Loucy (cell line): ENCODE results near the gene SI.

Experiments used
- H2AFZ ChIP-seq: fragments of 200-600 bp; sonication (generic); 2 replicates; pipeline ENCODE4 v1.6.0; 2016; ENCODE audit warnings: antibody characterized with exemption, mild to moderate bottlenecking, low read length, moderate library complexity
- H3F3A ChIP-seq: fragments of 200-600 bp; 2 replicates; pipeline ENCODE4 v1.6.0; 2016; ENCODE audit warnings: antibody characterized with exemption, low read depth, mild to moderate bottlenecking
- H3K27me3 ChIP-seq: fragments of 200-600 bp; sonication (generic); 2 replicates; pipeline ENCODE4 v1.6.1; 2014; ENCODE audit warnings: low read length, mild to moderate bottlenecking; ENCODE audit not compliant: insufficient read depth, poor library complexity, severe bottlenecking
- H3K36me3 ChIP-seq: fragments of 200-600 bp; sonication (generic); 2 replicates; pipeline ENCODE4 v1.6.1; 2016; ENCODE audit warnings: low read length; ENCODE audit not compliant: insufficient read depth
- H3K4me1 ChIP-seq: fragments of 200-600 bp; sonication (generic); 2 replicates; pipeline ENCODE4 v1.5.1; 2014; ENCODE audit warnings: low read length, mild to moderate bottlenecking; ENCODE audit not compliant: insufficient read depth, poor library complexity, severe bottlenecking
- H3K4me2 ChIP-seq: fragments of 200-600 bp; sonication (generic); 2 replicates; pipeline ENCODE4 v1.6.0; 2014; ENCODE audit warnings: antibody characterized with exemption, low read length, low read depth, mild to moderate bottlenecking; ENCODE audit not compliant: poor library complexity, severe bottlenecking
- H3K4me3 ChIP-seq: fragments of 200-600 bp; sonication (generic); 2 replicates; pipeline ENCODE4 v1.5.1; 2014; ENCODE audit warnings: low read length, mild to moderate bottlenecking, mixed read lengths; ENCODE audit not compliant: poor library complexity, severe bottlenecking
- H3K79me2 ChIP-seq: fragments of 200-600 bp; sonication (generic); 2 replicates; pipeline ENCODE4 v1.6.1; 2014; ENCODE audit warnings: low read length; ENCODE audit not compliant: insufficient read depth
- H3K9ac ChIP-seq: fragments of 200-600 bp; sonication (generic); 2 replicates; pipeline ENCODE4 v1.6.0; 2014; ENCODE audit warnings: mild to moderate bottlenecking, low read depth, low read length, moderate library complexity; ENCODE audit not compliant: poor library complexity, severe bottlenecking
- H3K9me2 ChIP-seq: fragments of 200-600 bp; sonication (generic); replicated peaks from 2 replicates; pipeline ENCODE4 v1.6.1; 2016; ENCODE audit warnings: low read depth, low read length, mixed read lengths
- H3K9me3 ChIP-seq: fragments of 200-600 bp; sonication (generic); 2 replicates; pipeline ENCODE4 v1.6.1; 2014; ENCODE audit warnings: mild to moderate bottlenecking, antibody characterized with exemption, low read length, low read depth; ENCODE audit not compliant: insufficient read depth
- H4K20me1 ChIP-seq: fragments of 200-600 bp; sonication (generic); 2 replicates; pipeline ENCODE4 v1.6.0; 2014; ENCODE audit warnings: antibody characterized with exemption, low read length, mild to moderate bottlenecking; ENCODE audit not compliant: insufficient read depth, poor library complexity, severe bottlenecking
- EZH2phosphoT487 ChIP-seq: fragments of 200-600 bp; IDR thresholded peaks from 2 replicates; pipeline ENCODE4 v1.6.1; 2018; ENCODE audit warnings: antibody characterized with exemption, mild to moderate bottlenecking, moderate library complexity, borderline replicate concordance
- TF ChIP-seq, protein P1 (sequence below): fragments of 200-600 bp; sonication (generic); conservative IDR thresholded peaks from 2 replicates; pipeline ENCODE4 v1.5.1; 2014; ENCODE audit warnings: mild to moderate bottlenecking, antibody characterized with exemption, low read length

Gene SI

DNA sequence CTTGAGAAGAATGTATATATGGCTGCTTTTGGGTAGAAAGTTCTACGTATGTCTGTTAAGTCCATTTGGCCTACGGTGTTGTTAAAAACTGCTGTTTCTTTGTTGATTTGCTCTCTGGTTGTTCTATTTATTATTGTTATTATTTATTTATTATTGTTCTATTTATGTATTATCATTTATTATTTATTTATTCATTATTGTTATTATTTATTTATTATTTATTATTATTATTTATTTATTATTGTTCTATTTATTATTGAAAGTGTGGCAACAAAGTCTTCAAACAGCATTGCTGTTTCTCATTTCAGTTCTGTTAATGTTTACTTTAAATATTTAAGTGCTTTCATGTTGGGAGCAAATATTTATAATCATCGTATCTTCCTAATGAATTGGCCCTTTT lies 66.7 kb downstream of the SI start:
- TF ChIP-seq, protein P1, sequence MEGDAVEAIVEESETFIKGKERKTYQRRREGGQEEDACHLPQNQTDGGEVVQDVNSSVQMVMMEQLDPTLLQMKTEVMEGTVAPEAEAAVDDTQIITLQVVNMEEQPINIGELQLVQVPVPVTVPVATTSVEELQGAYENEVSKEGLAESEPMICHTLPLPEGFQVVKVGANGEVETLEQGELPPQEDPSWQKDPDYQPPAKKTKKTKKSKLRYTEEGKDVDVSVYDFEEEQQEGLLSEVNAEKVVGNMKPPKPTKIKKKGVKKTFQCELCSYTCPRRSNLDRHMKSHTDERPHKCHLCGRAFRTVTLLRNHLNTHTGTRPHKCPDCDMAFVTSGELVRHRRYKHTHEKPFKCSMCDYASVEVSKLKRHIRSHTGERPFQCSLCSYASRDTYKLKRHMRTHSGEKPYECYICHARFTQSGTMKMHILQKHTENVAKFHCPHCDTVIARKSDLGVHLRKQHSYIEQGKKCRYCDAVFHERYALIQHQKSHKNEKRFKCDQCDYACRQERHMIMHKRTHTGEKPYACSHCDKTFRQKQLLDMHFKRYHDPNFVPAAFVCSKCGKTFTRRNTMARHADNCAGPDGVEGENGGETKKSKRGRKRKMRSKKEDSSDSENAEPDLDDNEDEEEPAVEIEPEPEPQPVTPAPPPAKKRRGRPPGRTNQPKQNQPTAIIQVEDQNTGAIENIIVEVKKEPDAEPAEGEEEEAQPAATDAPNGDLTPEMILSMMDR = no peak
- TF ChIP-seq EZH2phosphoT487 = no peak
- H3K27me3 ChIP-seq = no peaks in the 10 kb centered on the region
- H3K36me3 ChIP-seq = no peaks in the 10 kb centered on the region
- no peaks in the 10 kb centered on the region for H3F3A ChIP-seq
- H4K20me1 ChIP-seq = no peaks in the 10 kb centered on the region
- no peak overlapping the region for H3K4me3 ChIP-seq
- H3K9me3 ChIP-seq = no peaks in the 10 kb centered on the region
- H3K9ac ChIP-seq = no peak overlapping the region
- H3K79me2 ChIP-seq = no peaks in the 10 kb centered on the region
- H2AFZ ChIP-seq = no peak overlapping the region
- no peak overlapping the region for H3K4me2 ChIP-seq
- H3K4me1 ChIP-seq = no peaks in the 10 kb centered on the region
- no peaks in the 10 kb centered on the region for H3K9me2 ChIP-seq

DNA sequence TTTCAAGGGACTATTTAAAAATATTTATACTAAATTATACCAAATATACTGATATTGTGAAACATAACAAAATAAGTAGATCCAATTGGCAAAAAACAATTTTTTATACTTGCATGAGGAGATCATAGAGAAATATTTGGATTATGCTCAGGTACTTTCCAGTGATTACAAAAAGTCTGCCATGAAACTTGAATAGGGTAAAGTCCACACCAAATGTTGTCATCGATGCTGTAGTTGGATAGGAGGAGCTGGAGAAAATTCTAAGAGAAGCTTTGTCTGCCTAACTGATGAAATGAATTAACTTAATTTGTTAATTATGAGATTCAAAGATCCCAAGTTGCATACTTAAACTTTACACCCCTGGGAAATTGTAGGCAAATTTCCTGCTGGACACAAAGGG lies 93.3 kb downstream of the SI start:
- Histone ChIP-seq H3K36me3 (no peaks in the 10 kb centered on the region), H2AFZ (no peak overlapping the region), H4K20me1 (no peaks in the 10 kb centered on the region), H3K9me3 (no peaks in the 10 kb centered on the region), H3K4me1 (no peaks in the 10 kb centered on the region), H3K4me2 (no peak overlapping the region), H3K4me3 (no peak overlapping the region), H3K9me2 (no peaks in the 10 kb centered on the region), H3K27me3 (no peaks in the 10 kb centered on the region), H3F3A (no peaks in the 10 kb centered on the region), H3K9ac (no peak overlapping the region), H3K79me2 (no peaks in the 10 kb centered on the region)
- TF ChIP-seq, protein P1 = no peak
- TF ChIP-seq EZH2phosphoT487 = no peak

DNA sequence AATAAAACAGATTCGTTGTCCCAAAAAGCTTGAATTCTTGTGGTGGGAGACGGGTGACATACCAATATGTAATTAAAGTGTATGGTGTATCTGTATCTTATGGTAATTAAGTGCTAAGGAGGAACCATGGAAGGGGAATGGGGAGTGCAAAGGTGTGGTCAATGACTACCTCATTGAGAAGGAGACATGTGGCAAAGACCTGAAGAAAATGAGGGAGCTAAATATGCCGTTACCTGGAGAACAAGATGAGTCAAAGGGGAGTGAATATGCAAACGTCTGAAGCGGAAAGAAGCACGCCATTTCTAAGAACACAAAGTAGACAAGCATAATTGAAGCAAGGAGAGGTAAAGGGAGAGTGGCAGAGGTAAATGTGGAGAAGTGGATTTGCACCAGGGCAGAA lies 115.7 kb downstream of the SI start:
- H3K9me2 ChIP-seq = no peaks in the 10 kb centered on the region
- H3K4me1 ChIP-seq = no peaks in the 10 kb centered on the region
- H3K27me3 ChIP-seq = no peaks in the 10 kb centered on the region
- H4K20me1 ChIP-seq = no peaks in the 10 kb centered on the region
- H3K4me2 ChIP-seq = no peak overlapping the region
- no peaks in the 10 kb centered on the region for H3K79me2 ChIP-seq
- H3K9ac ChIP-seq = no peak overlapping the region
- no peaks in the 10 kb centered on the region for H3F3A ChIP-seq
- no peak overlapping the region for H2AFZ ChIP-seq
- H3K4me3 ChIP-seq = no peak overlapping the region
- TF ChIP-seq, protein P1 = no peak
- no peak for TF ChIP-seq EZH2phosphoT487
- no peaks in the 10 kb centered on the region for H3K36me3 ChIP-seq
- no peaks in the 10 kb centered on the region; the same call in 1 of the 2 replicates for H3K9me3 ChIP-seq
